NCI-H2107 treated with DMSO at 0.1 percent for 48 hours (cell line): ENCODE measurements around the gene DNAJC3.

Experiments used
- DNase-seq: peaks from one replicate; lab custom pipeline; 2025; ENCODE audit not compliant: unreplicated experiment; lab: John Stamatoyannopoulos, UW

The DNAJC3 gene

GRCh38 chr13:95833126-95833525 is 156.2 kb downstream of the DNAJC3 start:
- DNase-seq = no peak

GRCh38 chr13:95833719-95834118 is 156.8 kb downstream of the DNAJC3 start:
- DNase-seq = peak; percentile 0

- DNase-seq = peak; percentile 38
Observed at GRCh38 chr13:95834134-95834765, 157.3 kb downstream of the DNAJC3 start.

GRCh38 chr13:95841894-95842293 is 165.0 kb downstream of the DNAJC3 start:
- DNase-seq = no peak

- DNase-seq = no peak
Observed at GRCh38 chr13:95842898-95843297, 166.0 kb downstream of the DNAJC3 start.
